Activated naive CD4-positive, alpha-beta T cell (primary cell): ENCODE results near the gene CHST8.

Source experiments
- DNase-seq, 4 experiments: peaks; one replicate each; lab custom pipeline; 2025; lab: John Stamatoyannopoulos, UW

The CHST8 gene

DNA sequence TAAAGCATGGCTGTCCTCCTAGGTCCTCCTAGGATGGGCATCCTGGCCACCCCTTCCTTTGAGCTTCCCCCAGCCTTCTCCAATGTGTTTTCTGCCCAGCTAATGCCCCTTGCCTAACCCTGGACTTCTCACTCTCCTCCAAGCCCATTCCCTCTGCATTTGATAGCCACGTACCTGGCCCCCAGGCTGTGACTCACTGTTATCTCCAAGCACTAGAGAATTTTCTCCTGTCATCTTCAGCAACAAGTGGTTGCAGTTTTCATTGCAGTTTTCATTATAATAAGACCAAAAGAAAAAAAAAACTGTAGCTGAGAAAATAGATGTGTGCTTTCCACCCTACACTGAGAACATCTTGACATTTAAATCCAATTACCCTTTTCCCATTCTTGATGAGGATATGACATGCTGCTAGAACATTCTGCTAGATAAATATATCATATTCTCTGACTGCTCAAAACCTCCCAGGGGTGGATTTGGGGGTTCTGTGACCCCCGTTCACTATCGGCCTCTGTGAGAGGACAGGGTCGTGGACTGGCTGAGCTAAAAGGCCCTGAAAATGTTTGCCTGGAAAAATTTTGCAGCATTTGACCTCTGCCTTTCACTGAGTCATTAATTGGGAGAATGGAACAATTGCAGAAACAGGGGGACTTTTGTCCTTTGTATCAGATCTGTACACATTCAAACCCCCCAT lies 116.1 kb downstream of the CHST8 start:
- no peak for DNase-seq

DNA sequence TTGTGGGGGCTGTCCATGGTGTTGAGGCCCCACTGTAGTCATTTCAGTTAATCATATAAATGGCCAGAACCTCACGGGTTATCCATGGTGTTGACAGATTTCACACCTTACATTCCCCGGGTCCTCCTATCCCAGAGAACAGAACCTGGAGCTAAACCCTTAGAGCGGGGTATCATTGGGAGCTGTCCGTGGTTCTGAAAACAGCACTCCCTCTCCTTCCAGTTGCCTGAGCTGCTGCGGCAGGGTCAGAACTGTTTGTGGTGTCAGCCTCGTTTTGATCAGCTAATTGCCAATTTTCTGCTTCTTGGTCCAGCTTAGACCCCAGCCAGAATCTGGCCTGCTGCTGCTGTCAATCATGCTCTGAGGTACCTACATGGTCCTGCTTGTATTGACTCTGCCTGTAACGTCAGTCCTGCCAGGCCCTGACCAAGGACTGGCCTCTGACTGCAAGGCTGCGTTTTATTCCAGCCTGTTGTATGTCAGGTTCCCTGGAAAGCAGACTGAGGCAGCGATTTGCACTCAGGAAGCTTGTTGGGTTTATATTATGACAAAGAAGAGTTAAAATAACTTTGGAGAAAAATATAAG lies 119.2 kb downstream of the CHST8 start:
- DNase-seq = no peak

DNA sequence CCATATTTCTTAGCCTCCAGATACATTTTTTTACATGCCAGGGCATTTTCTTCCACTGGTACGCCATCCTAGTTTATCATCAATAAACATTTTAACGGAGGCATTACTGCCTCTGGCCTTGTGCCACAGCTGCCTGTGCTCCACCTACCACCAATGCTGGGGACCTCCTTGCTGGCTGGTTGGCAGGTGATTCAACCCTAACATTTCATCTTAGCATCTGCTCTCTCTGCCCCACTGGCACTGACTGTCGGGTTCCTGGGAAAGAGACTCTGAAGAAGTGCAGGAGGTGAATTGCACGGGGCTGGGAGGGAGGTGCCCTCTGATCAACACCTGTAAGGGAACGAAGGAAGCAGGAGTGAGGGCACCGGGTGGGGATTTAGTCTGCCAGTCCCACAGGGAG lies 123.5 kb downstream of the CHST8 start:
- DNase-seq = no peak

DNA sequence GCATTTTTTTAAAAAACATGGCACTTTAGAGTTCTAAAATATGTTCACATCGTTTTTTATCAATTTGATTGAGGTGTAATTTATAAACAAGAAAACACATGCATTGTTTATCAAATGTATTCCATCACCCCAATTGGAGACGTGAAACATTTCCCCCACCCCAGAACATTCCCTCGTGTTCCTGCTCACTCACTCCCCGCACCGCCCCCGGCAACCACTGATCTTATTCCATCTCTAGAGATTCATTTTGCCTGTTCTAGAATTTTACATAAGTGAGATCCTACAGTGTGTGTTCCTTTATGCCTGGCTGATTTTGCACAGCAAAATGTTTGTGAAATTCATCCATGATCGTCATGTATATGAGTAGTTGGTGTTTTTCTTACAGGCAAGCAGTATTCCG lies 124.4 kb downstream of the CHST8 start:
- no peak for DNase-seq

DNA sequence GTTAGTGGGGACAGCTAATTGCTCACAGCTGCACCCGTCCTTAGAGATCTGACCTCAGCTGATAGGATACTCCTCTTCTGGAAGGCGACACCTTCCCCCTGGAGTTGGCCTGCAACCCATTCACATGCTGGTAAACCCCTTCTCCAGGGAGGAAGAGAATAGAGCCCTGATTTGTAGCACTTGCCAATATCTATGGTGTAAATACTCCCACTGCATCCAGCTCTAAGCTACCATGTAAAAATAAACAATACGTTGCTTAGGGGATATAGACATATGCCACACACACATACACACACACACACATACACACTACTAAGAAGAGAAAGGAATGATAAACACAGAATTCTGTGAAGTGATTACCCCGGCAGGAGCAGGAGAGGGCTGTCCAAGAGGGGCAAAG lies 125.5 kb downstream of the CHST8 start:
- no peak for DNase-seq

DNA sequence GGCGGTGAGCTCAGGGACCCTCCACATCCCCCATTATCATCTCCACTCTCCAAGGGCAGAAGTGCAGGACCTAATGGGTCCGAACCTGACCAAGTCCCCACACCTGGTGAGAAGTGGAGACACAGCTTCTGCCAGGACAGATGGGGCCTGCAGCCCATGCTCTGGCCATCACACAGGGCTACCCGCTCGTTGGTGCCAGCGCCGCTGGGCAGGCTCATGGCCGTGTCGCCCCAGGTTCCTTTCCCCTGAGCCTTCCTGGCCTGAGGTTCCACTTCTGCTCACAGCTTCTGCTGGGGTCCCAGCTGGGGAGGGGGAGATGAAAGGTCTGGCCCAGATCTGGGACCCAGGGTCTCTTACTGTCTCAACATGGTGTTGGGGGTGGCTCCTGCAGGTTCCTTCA lies 126.5 kb downstream of the CHST8 start:
- DNase-seq = no peak

DNA sequence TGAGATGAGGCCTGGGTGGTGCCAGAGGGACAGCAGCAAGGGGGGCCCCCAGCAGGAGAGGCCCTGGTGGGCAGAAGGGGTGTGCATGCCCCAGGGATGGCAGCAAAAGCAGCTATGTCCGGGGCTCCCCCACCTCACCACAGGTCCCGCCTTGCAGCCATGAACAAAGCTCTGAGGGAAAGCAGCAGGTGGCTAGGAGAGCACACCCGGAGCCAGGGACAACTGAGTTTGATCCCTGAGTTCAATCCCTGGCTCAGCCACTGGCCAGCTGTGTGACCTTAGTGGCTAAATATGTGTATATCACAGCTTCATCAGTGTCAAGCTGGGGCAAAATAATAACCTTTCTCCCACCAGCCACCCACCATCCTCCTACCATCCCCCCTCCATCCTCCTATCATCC lies 127.3 kb downstream of the CHST8 start:
- no peak for DNase-seq

DNA sequence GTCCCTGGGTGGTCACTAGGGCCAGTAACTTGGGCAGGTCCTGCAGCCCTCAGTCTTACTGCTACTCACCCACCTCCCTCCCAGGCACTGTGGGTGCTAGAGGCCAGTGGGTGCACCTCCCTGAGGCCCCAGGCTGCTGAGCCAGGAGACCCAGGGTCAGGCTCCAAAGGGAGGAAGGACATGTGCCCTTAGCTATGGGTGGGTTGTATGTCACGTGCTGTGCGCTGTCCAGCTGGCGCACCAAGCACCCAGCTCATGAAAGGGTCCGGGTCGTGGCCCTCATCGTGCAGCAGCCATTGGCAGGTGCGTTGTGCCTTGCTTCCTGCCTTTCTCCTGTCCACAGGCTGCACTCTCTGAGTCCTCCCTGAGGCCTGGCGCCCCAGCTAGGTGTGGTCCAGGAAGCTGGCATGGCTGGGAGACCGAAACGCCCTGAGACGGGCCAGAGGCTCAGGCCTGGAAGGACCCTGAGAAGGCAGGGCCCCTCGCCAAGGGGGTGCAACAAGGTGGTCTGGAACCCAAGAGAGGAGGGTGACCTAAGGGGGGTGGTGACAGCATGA lies 127.9 kb downstream of the CHST8 start:
- DNase-seq = no peak

DNA sequence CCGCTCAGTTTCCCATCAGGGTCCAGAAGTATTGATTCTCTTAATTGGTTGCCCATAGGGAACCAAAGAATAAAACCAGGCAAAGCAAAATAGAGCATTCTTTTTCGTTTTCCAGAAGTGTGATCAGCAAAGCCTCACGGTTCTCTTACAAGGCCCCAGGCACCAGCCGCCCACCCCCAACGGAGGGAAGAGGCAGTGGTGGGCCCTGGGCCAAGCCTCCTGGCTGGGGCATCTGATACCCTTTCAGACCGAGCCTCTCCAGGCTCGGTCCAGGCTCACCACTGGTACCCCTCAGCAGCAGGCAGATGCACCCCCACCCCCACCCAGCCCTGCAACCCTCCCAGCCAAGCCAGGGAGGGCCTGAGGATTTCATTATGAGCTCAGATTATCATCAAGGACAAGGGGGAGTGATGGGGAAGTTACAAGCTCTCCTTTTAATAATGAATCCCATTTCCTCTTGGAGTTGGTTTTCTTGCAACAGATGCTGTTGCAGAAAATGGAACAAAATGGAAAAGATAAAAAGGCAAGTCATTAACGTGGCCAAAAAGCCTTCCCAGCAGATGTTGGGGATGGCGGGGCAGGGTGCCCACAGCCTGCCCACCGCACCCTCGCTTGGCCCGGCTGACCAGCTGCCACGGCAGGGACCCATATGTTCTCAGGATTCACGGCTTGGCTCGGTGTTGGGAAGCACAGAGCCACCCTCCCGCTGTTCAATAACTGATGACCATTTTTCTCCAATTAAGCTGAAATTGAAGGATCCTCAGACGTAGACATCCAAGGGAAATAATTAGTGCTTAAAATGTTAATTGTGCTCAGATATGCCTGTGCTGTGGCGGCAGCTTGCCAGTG lies 129.1 kb downstream of the CHST8 start:
- DNase-seq = no peak

DNA sequence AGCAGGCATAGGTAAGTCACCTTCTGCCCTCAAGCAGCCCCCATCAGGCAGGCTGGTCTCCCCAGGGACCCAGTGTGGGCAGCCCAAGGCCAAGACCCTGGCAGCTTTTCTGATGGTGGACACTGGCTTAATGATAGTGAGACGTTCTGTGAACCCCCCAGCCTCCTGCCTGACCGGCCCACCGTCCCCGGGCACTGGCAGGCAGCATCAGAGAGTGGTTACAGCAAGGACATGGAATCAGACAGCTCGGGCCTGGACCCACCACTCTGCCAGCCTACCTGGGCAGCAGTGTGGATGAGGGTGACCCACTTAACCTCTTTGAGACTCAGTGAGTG lies 129.7 kb downstream of the CHST8 start:
- DNase-seq = no peak

DNA sequence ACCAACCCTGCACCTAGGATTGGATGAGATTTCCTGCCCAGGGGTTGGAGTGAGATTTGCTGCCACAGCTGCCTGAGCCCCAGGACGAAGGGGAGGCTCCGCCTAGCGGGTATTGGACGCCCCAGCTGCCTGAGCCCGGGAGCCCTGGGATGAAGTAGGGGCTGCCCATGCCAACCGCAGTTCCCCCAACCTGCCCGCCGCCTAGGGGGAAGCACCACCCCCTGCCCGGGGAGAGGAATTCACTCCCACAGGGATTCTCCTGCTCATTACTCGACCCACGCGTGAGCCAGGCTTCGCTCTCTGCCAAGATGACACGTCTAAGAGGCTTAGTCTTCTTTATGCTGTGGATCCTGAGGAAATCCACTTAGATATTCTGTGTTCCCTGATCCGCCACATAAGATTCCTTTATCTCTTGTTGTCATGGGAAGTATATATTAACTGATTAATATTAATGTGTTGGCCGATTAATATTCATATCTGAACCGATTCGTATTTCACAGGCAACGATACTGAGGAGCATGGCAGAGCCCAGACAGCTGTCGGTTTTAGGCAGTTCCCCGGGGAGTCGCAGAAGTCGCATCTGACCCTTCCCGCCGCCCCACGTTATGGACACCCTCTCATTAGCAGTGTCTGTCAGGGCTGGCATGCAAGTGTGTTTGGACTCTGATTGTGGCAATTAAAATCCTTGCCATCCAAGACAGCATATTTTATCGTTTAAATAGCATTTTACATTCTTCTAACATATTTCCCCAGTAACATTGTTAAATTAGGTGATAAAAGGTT lies 130.5 kb downstream of the CHST8 start:
- DNase-seq = no peak

DNA sequence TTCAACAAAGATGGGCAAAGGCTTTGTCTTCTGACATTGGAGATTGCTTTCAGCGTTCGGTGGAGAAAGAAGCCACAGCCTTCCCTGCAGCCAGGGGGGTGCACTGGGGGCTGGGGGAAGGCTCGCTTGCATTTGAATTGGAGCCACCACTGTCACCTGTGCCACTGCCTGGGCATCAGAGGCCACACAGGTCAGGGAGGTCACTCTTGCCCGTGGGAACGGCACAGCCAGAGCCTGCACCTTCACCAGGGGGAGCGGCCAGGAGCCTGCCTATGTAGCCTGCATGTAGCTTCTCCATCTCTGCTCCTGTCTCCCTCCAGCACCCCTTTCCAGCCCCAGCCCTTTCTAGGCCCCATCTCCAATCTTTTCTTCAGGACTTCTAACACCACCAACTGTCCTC lies 131.2 kb downstream of the CHST8 start:
- no peak for DNase-seq

DNA sequence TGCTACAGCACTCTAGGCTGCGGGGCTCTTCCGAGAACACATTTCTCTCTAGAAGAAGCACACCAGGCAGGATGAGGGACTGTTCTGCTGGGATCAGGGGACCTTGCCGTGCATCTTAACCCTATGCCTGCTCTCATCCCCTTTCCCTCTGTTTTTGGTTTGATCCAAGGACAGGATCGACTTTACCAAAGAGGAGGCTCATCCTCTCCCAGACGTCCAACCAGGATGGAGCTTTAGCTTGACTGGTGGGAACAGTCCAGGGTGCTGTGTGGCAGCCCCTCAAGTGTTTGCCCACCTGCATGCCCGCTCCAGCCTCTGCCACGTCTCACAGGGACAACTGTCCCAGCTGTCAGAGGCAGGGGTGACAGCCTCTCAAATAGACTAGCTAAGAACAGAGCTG lies 132.6 kb downstream of the CHST8 start:
- no peak for DNase-seq

DNA sequence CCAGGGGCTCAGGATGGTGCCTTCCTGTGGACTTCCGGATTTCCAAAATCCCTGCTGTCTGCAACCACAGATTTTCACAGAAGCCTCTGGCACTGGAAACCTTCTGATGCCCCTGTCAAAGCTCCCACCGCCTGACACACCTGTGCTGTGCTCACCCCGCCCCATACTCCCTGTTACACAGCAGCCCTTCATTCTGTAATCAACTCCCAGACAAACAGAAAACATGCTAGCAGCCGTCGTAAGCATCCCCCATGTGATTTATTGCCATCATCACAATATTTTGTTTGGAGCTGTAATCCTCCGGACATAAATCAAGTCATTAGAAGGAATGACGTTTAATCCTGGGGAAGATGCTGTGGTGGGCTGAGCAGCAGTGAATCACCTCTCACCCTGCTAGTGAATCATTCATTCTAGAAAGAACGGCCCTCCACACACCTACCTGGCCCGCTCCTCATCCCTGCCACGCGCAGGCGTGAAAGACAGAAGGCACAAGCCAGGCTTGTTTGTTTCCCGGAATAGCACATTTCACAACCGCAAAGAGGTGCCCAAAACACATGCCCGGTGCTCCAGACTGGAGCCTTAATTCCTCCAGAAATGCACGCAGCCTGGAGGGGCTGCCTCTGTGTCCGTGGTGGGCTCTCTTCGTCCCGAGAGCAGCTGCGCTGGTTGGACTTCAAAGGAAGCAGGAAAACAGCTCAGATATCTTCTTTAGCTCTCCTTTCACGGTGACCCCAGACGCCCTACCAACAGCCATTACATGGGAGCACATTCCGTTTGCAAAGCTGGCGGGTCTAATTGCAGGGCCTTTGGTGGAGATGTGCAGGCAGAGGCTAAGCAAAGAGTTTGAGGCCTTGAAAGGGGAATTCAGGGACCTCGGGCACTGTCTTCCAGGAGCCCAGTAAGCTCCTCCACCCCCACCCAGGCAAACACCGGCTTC lies 133.6 kb downstream of the CHST8 start:
- no peak for DNase-seq

DNA sequence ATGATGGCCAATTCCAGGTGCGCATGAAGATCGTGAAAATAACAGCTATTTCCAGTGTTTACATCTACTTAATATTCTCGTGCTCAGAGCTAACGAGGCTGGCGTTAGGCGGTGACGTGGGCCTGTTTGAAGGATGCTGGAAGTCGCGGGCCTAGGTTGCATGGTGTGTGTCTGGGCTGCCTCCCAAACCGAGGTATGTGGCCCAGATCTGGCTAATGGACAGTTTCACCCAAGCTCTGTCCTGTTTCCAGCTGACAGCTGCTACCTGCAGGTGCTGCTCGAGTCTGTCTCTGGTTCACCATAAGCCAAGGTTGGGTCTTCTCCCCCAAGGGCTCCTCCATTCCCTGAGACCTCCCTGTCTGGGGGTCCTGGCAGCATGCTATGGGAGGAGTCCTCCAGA lies 134.4 kb downstream of the CHST8 start:
- DNase-seq = no peak

DNA sequence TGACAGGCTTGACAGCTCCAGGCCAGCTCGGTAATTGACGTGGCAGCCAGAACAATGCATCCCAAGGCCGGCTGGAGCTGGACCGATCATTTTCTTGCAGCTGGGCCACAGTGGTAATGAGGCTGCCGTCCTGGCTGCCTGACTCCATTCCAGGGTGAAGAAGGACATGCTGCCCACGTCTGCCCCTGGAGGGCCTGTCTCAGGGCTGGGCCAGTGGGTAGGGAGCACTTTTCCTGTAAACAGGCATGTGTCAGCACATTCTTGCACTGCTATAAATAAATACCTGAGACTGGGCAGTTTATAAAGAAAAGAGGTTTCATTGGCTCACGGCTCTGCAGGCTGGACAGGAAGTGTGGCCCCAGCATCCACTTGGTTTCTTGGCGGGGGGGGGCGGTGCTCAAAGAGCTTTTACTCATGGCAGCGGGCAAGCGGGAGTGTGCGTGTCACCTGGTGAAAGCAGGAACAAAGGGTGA lies 136.8 kb downstream of the CHST8 start:
- DNase-seq = no peak

DNA sequence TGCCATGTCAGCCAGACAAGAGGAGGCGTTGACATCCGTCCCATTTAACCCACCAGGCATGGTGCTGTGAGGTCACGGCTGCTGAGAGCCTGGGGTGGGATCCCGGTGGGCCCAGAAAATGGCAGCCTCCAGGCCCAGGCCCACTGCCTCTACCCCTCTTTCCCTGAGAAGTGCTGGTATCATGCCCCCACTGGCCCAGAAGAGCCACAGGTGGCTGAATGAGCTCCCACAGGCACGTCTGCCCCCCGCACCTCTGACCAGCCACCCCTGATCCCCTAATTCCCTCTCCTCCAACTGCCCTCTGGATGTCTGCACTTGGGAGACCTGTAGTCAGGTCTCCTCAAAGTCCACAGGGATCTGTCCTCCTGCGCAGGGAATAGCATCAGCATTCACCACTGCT lies 137.6 kb downstream of the CHST8 start:
- no peak for DNase-seq

DNA sequence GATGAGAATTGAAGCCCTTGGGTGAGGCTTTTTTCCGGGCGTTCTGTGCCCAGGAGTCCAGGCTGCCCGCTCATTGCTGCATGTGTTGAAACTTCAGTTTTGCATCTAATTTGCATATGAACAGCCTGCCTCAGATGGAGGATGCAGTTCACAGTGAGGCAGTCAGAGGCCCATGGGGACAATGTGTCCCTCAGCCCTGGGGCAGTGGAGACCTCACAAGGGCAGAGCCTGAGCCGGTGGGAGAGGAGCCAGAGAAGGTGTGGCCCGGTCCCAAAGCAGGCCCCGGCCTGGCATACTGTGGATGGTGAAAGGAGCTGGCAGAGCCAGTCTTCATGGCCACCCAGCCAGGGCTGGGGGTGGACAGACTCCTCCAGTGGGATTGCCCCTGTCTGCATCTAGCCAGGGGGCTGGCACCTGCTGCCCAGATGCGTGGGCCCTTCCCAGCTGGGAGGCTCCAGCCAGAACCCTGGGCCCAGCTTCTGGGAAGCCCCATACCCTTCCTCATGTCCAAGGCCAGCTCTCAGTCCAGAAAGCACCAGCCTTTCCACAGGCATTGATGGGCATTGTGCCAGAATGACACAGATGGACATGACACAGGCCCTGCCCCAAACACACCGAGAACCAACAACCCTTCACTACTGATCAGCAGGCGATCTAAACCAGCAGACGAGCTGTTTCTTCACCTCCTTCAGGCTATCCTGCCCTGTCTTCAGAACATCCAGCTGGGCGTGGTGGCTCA lies 142.0 kb downstream of the CHST8 start:
- DNase-seq = no peak

DNA sequence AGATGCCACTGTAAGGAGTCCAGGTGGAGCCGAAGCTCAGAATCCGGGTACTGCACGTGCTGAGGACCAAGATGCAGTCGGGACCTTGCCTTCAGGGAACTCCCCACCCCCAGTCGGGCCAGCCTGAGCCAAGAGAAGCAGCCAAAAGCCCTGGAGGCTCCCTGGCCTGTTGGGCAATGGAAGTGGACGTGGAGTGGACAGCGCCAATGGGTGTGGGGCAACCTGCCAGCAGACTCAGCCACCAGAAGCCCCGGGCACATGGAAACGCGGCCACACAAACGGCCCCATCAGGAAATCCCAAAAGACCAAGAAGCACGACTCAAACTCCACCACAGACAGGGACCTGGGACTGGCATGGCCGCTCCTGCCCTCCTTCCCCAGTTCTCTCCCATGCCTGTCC lies 144.9 kb downstream of the CHST8 start:
- no peak for DNase-seq

DNA sequence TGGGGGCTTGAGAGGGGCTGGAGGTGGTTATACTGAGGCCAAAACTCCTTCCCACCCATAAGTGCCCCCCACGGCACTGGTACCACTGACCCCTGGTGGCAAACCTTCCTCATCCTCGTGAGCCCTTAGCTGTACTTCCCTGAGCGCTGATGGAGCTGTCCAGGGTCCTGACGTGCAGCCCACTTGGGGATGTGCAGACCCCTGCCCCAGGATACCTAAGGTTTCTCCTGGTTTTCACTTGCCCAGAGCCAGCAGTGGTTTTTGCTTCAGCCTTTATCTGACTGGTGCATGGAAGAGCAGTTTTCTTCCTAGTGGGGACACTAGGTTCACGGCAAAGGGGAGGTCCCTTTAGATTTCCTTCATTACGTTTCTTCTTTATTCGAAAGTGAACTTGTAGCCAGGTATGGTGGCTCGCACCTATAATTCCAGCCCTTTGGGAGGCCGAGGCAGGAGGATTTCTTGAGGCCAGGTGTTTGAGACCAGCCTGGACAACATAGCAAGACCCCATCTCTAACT lies 146.2 kb downstream of the CHST8 start:
- DNase-seq = no peak
